ENCODE data around the gene GRIN2C. TPM values are rescaled to one million over a fixed set of nuclear protein-coding genes. Genes with fewer than 3 reads are reported as not detected.

Gene GRIN2C
- total and polyA plus RNA-seq, 12 donors, result 0.42 to 16.4 (median 3.2) TPM

GRCh38 chr17:74831444-74832146, 28.1 kb downstream of the GRIN2C start:
- WGBS, 4 donors, result 80 to 91% (median 88%) methylated on average over 13 to 22 of the region's 22 CpGs
- H3K4me3 ChIP-seq, result no peak overlapping the region
- intact Hi-C loops (cut with DNase I), result no loop called here
- no peak overlapping the region for H3K27ac ChIP-seq
- no peak for DNase-seq
- no peaks in the 10 kb centered on the region for H3K27me3 ChIP-seq
- TF ChIP-seq CTCF (IDR thresholded peaks at IDR 0.05), result no peak
- TF ChIP-seq POLR2A (IDR thresholded peaks at IDR 0.05), result no peak
- no peaks in the 10 kb centered on the region for H3K9me3 ChIP-seq (replicated peaks in 1 of 3)
- no peaks in the 10 kb centered on the region for H3K4me1 ChIP-seq (replicated peaks in 1 of 2)
- H3K36me3 ChIP-seq (replicated peaks in 1 of 2), result peaks cover 0 to 6% of the 10 kb centered on the region in 2 donors

- intact Hi-C loops (cut with DNase I), result no loop called here
- H3K4me3 ChIP-seq, result no peak overlapping the region
- H3K27ac ChIP-seq, result no peak overlapping the region
- no peaks in the 10 kb centered on the region for H3K9me3 ChIP-seq (replicated peaks in 1 of 3)
- no peaks in the 10 kb centered on the region for H3K4me1 ChIP-seq (replicated peaks in 1 of 2)
- no peak for DNase-seq
- 90 to 95% (median 93%) methylated on average over 16 to 19 of the region's 19 CpGs for WGBS, 4 donors
- H3K36me3 ChIP-seq (replicated peaks in 1 of 2), result no peaks in the 10 kb centered on the region
- no peaks in the 10 kb centered on the region for H3K27me3 ChIP-seq
- TF ChIP-seq CTCF (IDR thresholded peaks at IDR 0.05), result no peak
Observed at GRCh38 chr17:74830861-74831260, 28.8 kb downstream of the GRIN2C start.

GRCh38 chr17:74827800-74828199, 31.9 kb downstream of the GRIN2C start:
- Histone ChIP-seq H3K36me3 (replicated peaks in 1 of 2) (no peaks in the 10 kb centered on the region), H3K27me3 (no peaks in the 10 kb centered on the region), H3K4me3 (no peak overlapping the region), H3K4me1 (replicated peaks in 1 of 2) (no peaks in the 10 kb centered on the region), H3K9me3 (replicated peaks in 1 of 3) (no peaks in the 10 kb centered on the region), H3K27ac (no peak overlapping the region)
- intact Hi-C loops (cut with DNase I), result no loop called here
- TF ChIP-seq CTCF (IDR thresholded peaks at IDR 0.05) (no peak), POLR2A (IDR thresholded peaks at IDR 0.05) (no peak)
- DNase-seq, result no peak
- 93 to 94% (median 93%) methylated on average over 10 to 11 of the region's 11 CpGs for WGBS, 4 donors

- H3K27ac ChIP-seq, result no peak overlapping the region
- 82 to 96% (median 86%) methylated on average over 9 of the region's 9 CpGs for WGBS, 4 donors
Observed at GRCh38 chr17:74825952-74826719, 33.5 kb downstream of the GRIN2C start.

More at GRCh38 chr17:74825952-74826719, 33.5 kb downstream of the GRIN2C start:
- intact Hi-C loops (cut with DNase I), result no loop called here
- DNase-seq, result no peak
- Histone ChIP-seq H3K4me3 (no peak overlapping the region), H3K27me3 (no peaks in the 10 kb centered on the region), H3K4me1 (replicated peaks in 1 of 2) (no peaks in the 10 kb centered on the region), H3K36me3 (replicated peaks in 1 of 2) (no peaks in the 10 kb centered on the region), H3K9me3 (replicated peaks in 1 of 3) (no peaks in the 10 kb centered on the region)
- no peak for TF ChIP-seq CTCF (IDR thresholded peaks at IDR 0.05)
- no peak for TF ChIP-seq POLR2A (IDR thresholded peaks at IDR 0.05)
